IMR-90 (cell line): ENCODE measurements around the gene SLC37A4. TPM values are rescaled to one million over a fixed set of nuclear protein-coding genes. Genes with fewer than 3 reads are reported as not detected.

ENCODE experiments used
- ATAC-seq: fragments of 200-7000 bp; cut with Tn5 transposase; 2 replicates; pipeline ENCODE4 v1.9.1; 2020; ENCODE audit warnings: low read depth, mild to moderate bottlenecking, moderate library complexity
- BruUV-seq: library from RNA; stranded (reverse); fragments of 400-500 nt; replicated peaks from 2 replicates; lab custom pipeline; 2021; lab: Mats Ljungman, UMichigan
- CTCF ChIA-PET: fragments of 300-600 bp; formaldehyde crosslinking; extraction: SDS; loops from one replicate; lab custom pipeline; 2021; ENCODE audit warnings: antibody characterized with exemption; lab: Yijun Ruan, JAX
- POLR2A ChIA-PET: fragments of 300-600 bp; sonication (Branson Sonifier 250); formaldehyde crosslinking; loops from one replicate; lab custom pipeline; 2022; ENCODE audit warnings: antibody characterized with exemption; ENCODE audit not compliant: unreplicated experiment; lab: Charles Lee
- DNase-seq: peaks from one replicate; pipeline ENCODE4 v3.0.0; 2013
- H2AFZ ChIP-seq: replicated peaks from 2 replicates; pipeline ENCODE3; 2013; ENCODE audit warnings: low read length, mild to moderate bottlenecking; ENCODE audit not compliant: poor library complexity
- H2AK5ac ChIP-seq: 2 replicates; pipeline ENCODE4 v1.6.1; 2013; ENCODE audit warnings: low read depth, low read length, inconsistent platforms
- H2AK9ac ChIP-seq: replicated peaks from 2 replicates; pipeline ENCODE3; 2013; ENCODE audit warnings: mild to moderate bottlenecking, low read depth, low read length, moderate library complexity; ENCODE audit not compliant: poor library complexity
- H2BK120ac ChIP-seq: 2 replicates; pipeline ENCODE4 v1.6.1; 2013; ENCODE audit warnings: low read depth, low read length, inconsistent platforms
- H2BK15ac ChIP-seq: 3 replicates; pipeline ENCODE4 v1.6.1; 2013; ENCODE audit warnings: low read depth, low read length, inconsistent platforms
- H2BK20ac ChIP-seq: 2 replicates; pipeline ENCODE4 v1.6.1; 2013; ENCODE audit warnings: low read depth, mild to moderate bottlenecking, inconsistent platforms, low read length, moderate library complexity
- H2BK5ac ChIP-seq: 2 replicates; pipeline ENCODE4 v1.6.1; 2013; ENCODE audit warnings: mild to moderate bottlenecking, low read depth, low read length, inconsistent platforms; ENCODE audit not compliant: poor library complexity, severe bottlenecking
- H3K14ac ChIP-seq: replicated peaks from 2 replicates; pipeline ENCODE4 v1.6.1; 2013; ENCODE audit warnings: low read depth, low read length, inconsistent platforms
- H3K18ac ChIP-seq: 2 replicates; pipeline ENCODE4 v1.6.1; 2013; ENCODE audit warnings: low read depth, low read length, control low read depth
- H3K23ac ChIP-seq: 2 replicates; pipeline ENCODE4 v1.6.1; 2013; ENCODE audit warnings: low read depth, low read length, inconsistent platforms
- H3K27ac ChIP-seq: 2 replicates; pipeline ENCODE4 v1.5.1; 2013; ENCODE audit warnings: mild to moderate bottlenecking, control low read depth, low read length; ENCODE audit not compliant: insufficient read depth
- H3K27me3 ChIP-seq: 2 replicates; pipeline ENCODE4 v1.6.1; 2013; ENCODE audit warnings: low read length; ENCODE audit not compliant: control insufficient read depth, insufficient read depth
- H3K36me3 ChIP-seq: 2 replicates; pipeline ENCODE4 v1.6.1; 2013; ENCODE audit warnings: low read length, mixed read lengths; ENCODE audit not compliant: control insufficient read depth, insufficient read depth
- H3K4ac ChIP-seq: 2 replicates; pipeline ENCODE4 v1.6.1; 2013; ENCODE audit warnings: low read depth, low read length, inconsistent platforms
- H3K4me1 ChIP-seq: 2 replicates; pipeline ENCODE4 v1.6.1; 2013; ENCODE audit warnings: low read length, mixed read lengths; ENCODE audit not compliant: control insufficient read depth, insufficient read depth
- H3K4me2 ChIP-seq: 2 replicates; pipeline ENCODE4 v1.6.1; 2013; ENCODE audit warnings: low read depth, mild to moderate bottlenecking, control low read depth, low read length, moderate library complexity
- H3K4me3 ChIP-seq: 2 replicates; pipeline ENCODE4 v1.5.1; 2013; ENCODE audit warnings: low read depth, mild to moderate bottlenecking, control low read depth, low read length, moderate library complexity; ENCODE audit not compliant: insufficient read depth
- H3K56ac ChIP-seq: 2 replicates; pipeline ENCODE4 v1.6.1; 2013; ENCODE audit warnings: low read length, inconsistent platforms; ENCODE audit not compliant: insufficient read depth; ENCODE audit errors: extremely low read depth
- H3K79me1 ChIP-seq, 2 experiments: 2 replicates each; pipeline ENCODE4 v1.6.1; 2013; ENCODE audit warnings: low read length in 2 of 2, inconsistent platforms in 1 of 2, low read depth in 1 of 2
- H3K9ac ChIP-seq: 2 replicates; pipeline ENCODE4 v1.6.1; 2013; ENCODE audit warnings: low read depth, low read length, control low read depth
- H3K9me1 ChIP-seq: 2 replicates; pipeline ENCODE4 v1.6.1; 2013; ENCODE audit warnings: low read length, inconsistent platforms; ENCODE audit not compliant: insufficient read depth
- H3K9me3 ChIP-seq: 2 replicates; pipeline ENCODE4 v1.6.1; 2013; ENCODE audit warnings: low read length; ENCODE audit not compliant: control insufficient read depth, insufficient read depth
- H4K20me1 ChIP-seq: 2 replicates; pipeline ENCODE4 v1.6.1; 2013; ENCODE audit warnings: low read length, inconsistent platforms; ENCODE audit not compliant: insufficient read depth
- H4K5ac ChIP-seq: 2 replicates; pipeline ENCODE4 v1.6.1; 2013; ENCODE audit warnings: mild to moderate bottlenecking, low read depth, low read length, control low read depth
- H4K8ac ChIP-seq, 2 experiments: 2 replicates each; pipeline ENCODE4 v1.6.1; 2013; ENCODE audit warnings: low read depth in 2 of 2, low read length in 2 of 2, control low read depth in 1 of 2, inconsistent platforms in 1 of 2
- H4K91ac ChIP-seq: 2 replicates; pipeline ENCODE4 v1.6.1; 2013; ENCODE audit warnings: low read depth, low read length, inconsistent platforms; ENCODE audit not compliant: insufficient read depth
- BHLHE40 ChIP-seq: fragments of 150-350 bp; IDR thresholded peaks from 2 replicates; pipeline ENCODE4 v1.6.1; 2016; ENCODE audit warnings: mild to moderate bottlenecking, low read depth, low read length
- CHD1 ChIP-seq: IDR thresholded peaks from 2 replicates; pipeline ENCODE4 v1.6.1; 2012; ENCODE audit warnings: low read depth, low read length, improper control_type of control experiment
- CTCF ChIP-seq: conservative IDR thresholded peaks from 2 replicates; pipeline ENCODE4 v1.5.1; 2012; ENCODE audit warnings: mild to moderate bottlenecking, low read depth, low read length, improper control_type of control experiment
- FOS ChIP-seq: fragments of 150-350 bp; IDR thresholded peaks from 2 replicates; pipeline ENCODE4 v1.6.1; 2016; ENCODE audit warnings: low read depth, low read length
- MAZ ChIP-seq: IDR thresholded peaks from 2 replicates; pipeline ENCODE4 v1.6.1; 2012; ENCODE audit warnings: low read depth, mild to moderate bottlenecking, low read length, improper control_type of control experiment, moderate library complexity, borderline replicate concordance
- NFE2L2 ChIP-seq: fragments of 150-350 bp; IDR thresholded peaks from 2 replicates; pipeline ENCODE4 v1.6.1; 2016; ENCODE audit warnings: low read depth, mild to moderate bottlenecking, low read length
- RCOR1 ChIP-seq: IDR thresholded peaks from 2 replicates; pipeline ENCODE4 v1.6.1; 2012; ENCODE audit warnings: mild to moderate bottlenecking, low read length, improper control_type of control experiment; ENCODE audit not compliant: insufficient replicate concordance
- RFX5 ChIP-seq: IDR thresholded peaks from 2 replicates; pipeline ENCODE4 v1.8.0; 2012; ENCODE audit warnings: low read depth, mild to moderate bottlenecking, low read length, moderate library complexity
- dilution Hi-C: fragments of 300-500 bp; cut with HindIII; formaldehyde crosslinking; loops from one replicate; pipeline ENCODE4 v1.14.3; 2018; ENCODE audit warnings: low sequenced_read_pairs; ENCODE audit not compliant: unreplicated experiment
- in situ Hi-C: fragments of 300-500 bp; cut with MboI; formaldehyde crosslinking; loops from 3 replicates; pipeline ENCODE4 v1.14.3; 2019; ENCODE audit warnings: low sequenced_read_pairs, inconsistent platforms, mixed read lengths
- intact Hi-C: fragments of 100-400 bp; cut with micrococcal nuclease; formaldehyde crosslinking; loops from 2 replicates; pipeline ENCODE4 v1.10.0; 2022
- polyA plus RNA-seq, 3 experiments: library from polyadenylated mRNA; depleted of rRNA; stranded (reverse); fragments of >200 nt; gene quantifications; 2 replicates each; pipeline ENCODE4 v1.2.3, GENCODE V29; 2012; ENCODE audit warnings: low replicate concordance in 1 of 3
- total RNA-seq: library from RNA; depleted of rRNA; stranded (reverse); fragments of >200 nt; gene quantifications from 2 replicates; pipeline ENCODE4 v1.2.3, GENCODE V29; 2012

Gene SLC37A4
- total and polyA plus RNA-seq, 2 of the 4 experiments (the other 2 are of a cell fraction) = 7.5 to 14.3 TPM

GRCh38 chr11:119023741-119024140 is 6.9 kb downstream of the SLC37A4 start:
- POLR2A ChIA-PET = no interaction called here
- Histone ChIP-seq H3K4ac (no peak overlapping the region), H3K79me1 (peaks cover 18 to 48% of the 10 kb centered on the region in 2 experiments), H4K20me1 (peaks cover 5% of the 10 kb centered on the region), H2AK5ac (no peak overlapping the region), H4K5ac (no peak overlapping the region), H3K9me1 (peaks cover 3% of the 10 kb centered on the region), H3K18ac (no peak overlapping the region), H2AFZ (no peak overlapping the region), H3K23ac (no peak overlapping the region), H3K4me1 (peaks cover 4% of the 10 kb centered on the region), H3K4me2 (no peak overlapping the region), H3K14ac (no peak overlapping the region), H3K4me3 (no peak overlapping the region), H2BK5ac (no peak overlapping the region), H3K27me3 (no peaks in the 10 kb centered on the region), H4K91ac (no peak overlapping the region), H2BK120ac (no peak overlapping the region), H3K9ac (no peak overlapping the region), H3K9me3 (no peaks in the 10 kb centered on the region), H2BK20ac (no peak overlapping the region), H3K36me3 (peaks cover 27% of the 10 kb centered on the region), H2AK9ac (no peak overlapping the region), H3K56ac (no peak overlapping the region), H2BK15ac (no peak overlapping the region), H4K8ac (no peak overlapping the region), H3K27ac (no peak overlapping the region)
- CTCF ChIA-PET = no interaction called here
- TF ChIP-seq RFX5 (no peak), MAZ (no peak), CTCF (no peak), CHD1 (no peak), NFE2L2 (no peak), FOS (no peak), BHLHE40 (no peak), RCOR1 (no peak)
- dilution Hi-C loops (no loop called here), in situ Hi-C loops (no loop called here), intact Hi-C loops (no loop called here)
- ATAC-seq (no peak), DNase-seq (no peak)
- BruUV-seq = no TSS peak
